ENCODE results near the gene MSX1. TPM values are rescaled to one million over a fixed set of nuclear protein-coding genes. Genes with fewer than 3 reads are reported as not detected.

Gene MSX1
- total and polyA plus RNA-seq, 12 donors, result 1.9 to 6.7 (median 4.0) TPM

DNA sequence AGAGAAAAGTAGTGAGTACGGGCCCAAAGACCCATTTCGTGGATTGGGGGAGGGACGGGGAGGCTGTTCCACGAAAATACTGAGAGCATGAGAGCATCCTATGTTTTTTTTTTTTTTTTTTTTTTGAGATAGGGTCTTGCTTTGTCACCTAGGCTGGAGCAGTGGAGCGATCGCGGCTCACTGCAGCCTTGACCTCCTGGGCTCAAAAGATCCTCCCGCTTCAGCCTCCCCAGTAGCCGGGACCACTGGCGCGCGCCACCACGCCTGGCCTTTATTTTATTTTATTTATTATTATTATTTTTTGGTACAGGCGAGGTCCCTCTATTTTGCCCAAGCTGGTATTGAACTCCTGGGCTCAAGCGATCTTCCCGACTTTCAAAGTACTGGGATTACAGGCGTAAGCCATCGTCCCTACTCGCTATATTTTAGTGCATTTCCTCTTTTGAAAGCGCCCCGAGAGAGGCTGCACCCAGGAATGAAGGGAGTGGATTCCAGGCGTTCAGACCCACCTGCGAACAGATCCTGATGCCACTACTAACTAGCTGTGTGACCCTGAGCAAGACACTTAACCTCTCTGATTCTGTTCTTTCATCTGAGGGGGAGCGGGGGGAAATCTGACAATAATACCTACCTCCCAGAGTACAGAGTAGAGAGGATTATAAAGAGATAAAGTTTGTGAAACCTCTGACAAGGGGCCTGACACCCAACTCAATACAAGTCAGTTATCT, 5.4 kb upstream of the MSX1 start:
- 12 to 21% methylated on average over 24 of the region's 24 CpGs for WGBS, 2 donors
- Histone ChIP-seq H3K4me3 (peak overlapping the region in 1 of 10 donors; percentile 10), H3K36me3 (no peaks in the 10 kb centered on the region), H3K4me1 (peaks cover 4 to 51% (median 44%) of the 10 kb centered on the region in 9 donors), H3K27ac (no peak overlapping the region), H3K9me3 (no peaks in the 10 kb centered on the region), H3K27me3 (peaks cover 52 to 100% (median 100%) of the 10 kb centered on the region in 7 donors)
- intact Hi-C loops (cut with DNase I), result loop anchor here in 1 of 10 donors (10.0 kb wide), 1 partner anchor 369 kb away; no protein-coding TSS in a partner anchor
- DNase-seq (no peak), ATAC-seq (no peak)
- TF ChIP-seq, protein P1, sequence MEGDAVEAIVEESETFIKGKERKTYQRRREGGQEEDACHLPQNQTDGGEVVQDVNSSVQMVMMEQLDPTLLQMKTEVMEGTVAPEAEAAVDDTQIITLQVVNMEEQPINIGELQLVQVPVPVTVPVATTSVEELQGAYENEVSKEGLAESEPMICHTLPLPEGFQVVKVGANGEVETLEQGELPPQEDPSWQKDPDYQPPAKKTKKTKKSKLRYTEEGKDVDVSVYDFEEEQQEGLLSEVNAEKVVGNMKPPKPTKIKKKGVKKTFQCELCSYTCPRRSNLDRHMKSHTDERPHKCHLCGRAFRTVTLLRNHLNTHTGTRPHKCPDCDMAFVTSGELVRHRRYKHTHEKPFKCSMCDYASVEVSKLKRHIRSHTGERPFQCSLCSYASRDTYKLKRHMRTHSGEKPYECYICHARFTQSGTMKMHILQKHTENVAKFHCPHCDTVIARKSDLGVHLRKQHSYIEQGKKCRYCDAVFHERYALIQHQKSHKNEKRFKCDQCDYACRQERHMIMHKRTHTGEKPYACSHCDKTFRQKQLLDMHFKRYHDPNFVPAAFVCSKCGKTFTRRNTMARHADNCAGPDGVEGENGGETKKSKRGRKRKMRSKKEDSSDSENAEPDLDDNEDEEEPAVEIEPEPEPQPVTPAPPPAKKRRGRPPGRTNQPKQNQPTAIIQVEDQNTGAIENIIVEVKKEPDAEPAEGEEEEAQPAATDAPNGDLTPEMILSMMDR (IDR thresholded peaks at IDR 0.05), result no peak

DNA sequence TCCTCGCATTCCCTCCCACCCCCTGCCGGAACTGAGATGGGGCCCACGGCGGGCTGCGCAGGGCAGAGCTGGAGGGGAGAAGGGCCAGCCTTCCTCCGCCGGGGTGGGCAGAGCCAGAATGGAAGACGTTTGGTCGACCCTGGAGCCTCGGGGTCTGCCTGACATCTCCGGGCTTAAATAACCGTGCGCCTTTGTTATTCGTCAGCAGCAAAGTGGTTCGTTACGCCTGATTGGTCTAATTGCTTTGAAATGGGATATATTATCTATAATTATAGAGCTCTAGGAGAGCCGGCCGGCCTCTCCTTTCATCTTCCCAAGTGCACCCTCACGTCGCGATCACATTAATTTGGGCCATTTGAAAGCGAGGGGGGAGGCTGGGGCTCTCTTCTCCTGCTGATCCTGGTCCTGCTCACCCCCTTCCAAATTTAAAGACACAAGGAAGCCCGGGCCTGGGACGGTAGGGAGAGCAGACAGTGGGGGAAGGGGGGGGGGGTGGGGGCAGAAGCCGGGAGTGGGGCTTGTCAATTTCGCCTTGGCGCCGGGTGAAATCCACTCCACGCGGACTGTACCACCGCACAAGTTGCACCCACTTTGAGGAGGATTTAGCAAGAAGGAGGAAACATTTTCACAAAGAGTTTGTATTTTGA, 4.7 kb upstream of the MSX1 start:
- Histone ChIP-seq H3K4me3 (no peak overlapping the region), H3K27ac (no peak overlapping the region), H3K27me3 (peaks cover 51 to 100% (median 97%) of the 10 kb centered on the region in 7 donors), H3K36me3 (no peaks in the 10 kb centered on the region), H3K9me3 (no peaks in the 10 kb centered on the region), H3K4me1 (peaks cover 4 to 54% (median 45%) of the 10 kb centered on the region in 9 donors)
- 2 to 6% methylated on average over 31 of the region's 31 CpGs for WGBS, 2 donors
- intact Hi-C loops (cut with DNase I), result loop anchor here in 1 of 10 donors (10.0 kb wide), 1 partner anchor 370 kb away; no protein-coding TSS in a partner anchor
- ATAC-seq, result no peak
- DNase-seq, result no peak
- TF ChIP-seq, protein P1 (IDR thresholded peaks at IDR 0.05), result no peak

DNA sequence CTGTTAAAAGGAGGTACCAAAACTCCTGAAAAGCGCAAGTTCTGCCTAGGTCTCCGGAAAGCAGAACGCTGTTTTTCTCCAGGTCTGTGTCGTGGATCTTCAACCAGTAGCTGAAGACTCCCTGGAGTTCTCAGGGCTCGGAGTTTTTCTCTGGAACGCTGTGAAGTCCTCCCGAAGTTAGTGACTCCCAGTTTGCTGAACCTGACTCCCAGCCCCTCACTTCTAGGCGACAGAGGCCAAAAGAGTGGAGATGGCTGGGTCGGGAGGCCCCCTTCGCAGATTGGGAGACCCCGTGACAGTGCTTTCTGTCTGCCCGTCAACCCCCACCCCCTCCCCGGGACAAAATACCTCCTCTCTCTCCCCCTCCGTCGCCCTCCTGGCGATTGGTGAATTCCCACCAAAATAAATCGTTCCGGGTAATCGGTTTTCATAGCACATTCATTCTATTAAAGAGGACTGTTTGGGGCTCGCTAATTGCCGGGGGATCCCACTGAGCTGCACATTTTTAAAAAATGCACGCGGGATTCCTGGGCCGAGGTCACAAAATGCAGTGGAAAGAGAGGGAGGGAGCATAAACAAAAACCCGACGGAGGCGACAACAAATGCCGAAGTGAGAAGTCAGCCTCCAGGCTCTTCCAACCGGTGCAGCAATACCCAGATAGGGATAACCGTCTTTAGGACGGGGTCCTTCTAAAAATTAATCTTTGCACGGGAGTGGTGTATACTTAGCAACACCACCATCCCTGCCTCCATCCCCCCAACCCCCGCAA, 4.0 kb upstream of the MSX1 start:
- no peaks in the 10 kb centered on the region for H3K36me3 ChIP-seq
- DNase-seq (no peak), ATAC-seq (no peak)
- intact Hi-C loops (cut with DNase I), result loop anchor here in 1 of 10 donors (10.0 kb wide), 1 partner anchor 371 kb away; no protein-coding TSS in a partner anchor
- peaks cover 4 to 60% (median 52%) of the 10 kb centered on the region in 9 donors for H3K4me1 ChIP-seq
- peaks cover 56 to 100% (median 97%) of the 10 kb centered on the region in 7 donors for H3K27me3 ChIP-seq
- WGBS, 2 donors, result 3 to 4% methylated on average over 33 of the region's 33 CpGs
- TF ChIP-seq, protein P1 (IDR thresholded peaks at IDR 0.05), result no peak
- no peaks in the 10 kb centered on the region for H3K9me3 ChIP-seq
- H3K27ac ChIP-seq, result no peak overlapping the region
- H3K4me3 ChIP-seq, result no peak overlapping the region
